ENCODE measurements around the gene EID2B. TPM values are rescaled to one million over a fixed set of nuclear protein-coding genes. Genes with fewer than 3 reads are reported as not detected.

Gene EID2B
- total and polyA plus RNA-seq, 2 of the 8 experiments (the other 6 are each of a cell fraction or from before 2014, with no cell fraction given) = 2.1 to 2.4 TPM

DNA sequence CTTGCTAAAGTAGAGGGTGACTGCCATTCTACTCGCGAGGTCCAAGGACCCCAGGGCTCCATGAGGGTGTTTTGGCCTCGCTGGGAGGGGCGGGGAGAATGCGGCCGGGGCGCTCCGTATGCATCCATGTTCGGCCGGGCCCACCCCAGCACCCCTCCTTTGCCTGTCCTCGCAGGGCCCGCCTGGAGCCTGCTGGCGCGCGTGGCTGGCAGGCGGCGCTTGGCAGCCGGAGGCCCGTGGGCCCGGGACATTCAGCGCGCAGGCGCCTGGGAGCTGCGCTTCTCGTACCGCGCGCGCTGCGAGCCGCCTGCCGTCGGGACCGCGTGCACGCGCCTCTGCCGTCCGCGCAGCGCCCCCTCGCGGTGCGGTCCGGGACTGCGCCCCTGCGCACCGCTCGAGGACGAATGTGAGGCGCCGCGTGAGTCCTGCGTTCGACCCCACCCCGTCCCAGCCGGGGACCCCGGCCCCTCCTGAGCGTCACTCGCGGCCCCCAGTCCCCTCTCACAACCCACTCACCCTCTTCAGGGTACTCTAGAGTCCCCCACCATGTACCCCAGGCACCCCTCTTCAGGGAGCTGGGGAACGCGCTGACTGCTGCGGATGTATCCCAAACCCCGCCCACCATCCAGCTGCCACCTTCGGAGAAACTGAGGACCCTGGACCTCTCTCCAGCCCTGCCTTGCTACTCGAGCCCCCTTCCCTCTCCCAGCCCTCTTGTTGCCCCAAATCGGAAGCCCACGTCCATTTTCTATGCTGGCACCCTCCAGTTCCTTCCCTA is 29.8 kb downstream of the EID2B start (continued):
- TF ChIP-seq, protein P1, sequence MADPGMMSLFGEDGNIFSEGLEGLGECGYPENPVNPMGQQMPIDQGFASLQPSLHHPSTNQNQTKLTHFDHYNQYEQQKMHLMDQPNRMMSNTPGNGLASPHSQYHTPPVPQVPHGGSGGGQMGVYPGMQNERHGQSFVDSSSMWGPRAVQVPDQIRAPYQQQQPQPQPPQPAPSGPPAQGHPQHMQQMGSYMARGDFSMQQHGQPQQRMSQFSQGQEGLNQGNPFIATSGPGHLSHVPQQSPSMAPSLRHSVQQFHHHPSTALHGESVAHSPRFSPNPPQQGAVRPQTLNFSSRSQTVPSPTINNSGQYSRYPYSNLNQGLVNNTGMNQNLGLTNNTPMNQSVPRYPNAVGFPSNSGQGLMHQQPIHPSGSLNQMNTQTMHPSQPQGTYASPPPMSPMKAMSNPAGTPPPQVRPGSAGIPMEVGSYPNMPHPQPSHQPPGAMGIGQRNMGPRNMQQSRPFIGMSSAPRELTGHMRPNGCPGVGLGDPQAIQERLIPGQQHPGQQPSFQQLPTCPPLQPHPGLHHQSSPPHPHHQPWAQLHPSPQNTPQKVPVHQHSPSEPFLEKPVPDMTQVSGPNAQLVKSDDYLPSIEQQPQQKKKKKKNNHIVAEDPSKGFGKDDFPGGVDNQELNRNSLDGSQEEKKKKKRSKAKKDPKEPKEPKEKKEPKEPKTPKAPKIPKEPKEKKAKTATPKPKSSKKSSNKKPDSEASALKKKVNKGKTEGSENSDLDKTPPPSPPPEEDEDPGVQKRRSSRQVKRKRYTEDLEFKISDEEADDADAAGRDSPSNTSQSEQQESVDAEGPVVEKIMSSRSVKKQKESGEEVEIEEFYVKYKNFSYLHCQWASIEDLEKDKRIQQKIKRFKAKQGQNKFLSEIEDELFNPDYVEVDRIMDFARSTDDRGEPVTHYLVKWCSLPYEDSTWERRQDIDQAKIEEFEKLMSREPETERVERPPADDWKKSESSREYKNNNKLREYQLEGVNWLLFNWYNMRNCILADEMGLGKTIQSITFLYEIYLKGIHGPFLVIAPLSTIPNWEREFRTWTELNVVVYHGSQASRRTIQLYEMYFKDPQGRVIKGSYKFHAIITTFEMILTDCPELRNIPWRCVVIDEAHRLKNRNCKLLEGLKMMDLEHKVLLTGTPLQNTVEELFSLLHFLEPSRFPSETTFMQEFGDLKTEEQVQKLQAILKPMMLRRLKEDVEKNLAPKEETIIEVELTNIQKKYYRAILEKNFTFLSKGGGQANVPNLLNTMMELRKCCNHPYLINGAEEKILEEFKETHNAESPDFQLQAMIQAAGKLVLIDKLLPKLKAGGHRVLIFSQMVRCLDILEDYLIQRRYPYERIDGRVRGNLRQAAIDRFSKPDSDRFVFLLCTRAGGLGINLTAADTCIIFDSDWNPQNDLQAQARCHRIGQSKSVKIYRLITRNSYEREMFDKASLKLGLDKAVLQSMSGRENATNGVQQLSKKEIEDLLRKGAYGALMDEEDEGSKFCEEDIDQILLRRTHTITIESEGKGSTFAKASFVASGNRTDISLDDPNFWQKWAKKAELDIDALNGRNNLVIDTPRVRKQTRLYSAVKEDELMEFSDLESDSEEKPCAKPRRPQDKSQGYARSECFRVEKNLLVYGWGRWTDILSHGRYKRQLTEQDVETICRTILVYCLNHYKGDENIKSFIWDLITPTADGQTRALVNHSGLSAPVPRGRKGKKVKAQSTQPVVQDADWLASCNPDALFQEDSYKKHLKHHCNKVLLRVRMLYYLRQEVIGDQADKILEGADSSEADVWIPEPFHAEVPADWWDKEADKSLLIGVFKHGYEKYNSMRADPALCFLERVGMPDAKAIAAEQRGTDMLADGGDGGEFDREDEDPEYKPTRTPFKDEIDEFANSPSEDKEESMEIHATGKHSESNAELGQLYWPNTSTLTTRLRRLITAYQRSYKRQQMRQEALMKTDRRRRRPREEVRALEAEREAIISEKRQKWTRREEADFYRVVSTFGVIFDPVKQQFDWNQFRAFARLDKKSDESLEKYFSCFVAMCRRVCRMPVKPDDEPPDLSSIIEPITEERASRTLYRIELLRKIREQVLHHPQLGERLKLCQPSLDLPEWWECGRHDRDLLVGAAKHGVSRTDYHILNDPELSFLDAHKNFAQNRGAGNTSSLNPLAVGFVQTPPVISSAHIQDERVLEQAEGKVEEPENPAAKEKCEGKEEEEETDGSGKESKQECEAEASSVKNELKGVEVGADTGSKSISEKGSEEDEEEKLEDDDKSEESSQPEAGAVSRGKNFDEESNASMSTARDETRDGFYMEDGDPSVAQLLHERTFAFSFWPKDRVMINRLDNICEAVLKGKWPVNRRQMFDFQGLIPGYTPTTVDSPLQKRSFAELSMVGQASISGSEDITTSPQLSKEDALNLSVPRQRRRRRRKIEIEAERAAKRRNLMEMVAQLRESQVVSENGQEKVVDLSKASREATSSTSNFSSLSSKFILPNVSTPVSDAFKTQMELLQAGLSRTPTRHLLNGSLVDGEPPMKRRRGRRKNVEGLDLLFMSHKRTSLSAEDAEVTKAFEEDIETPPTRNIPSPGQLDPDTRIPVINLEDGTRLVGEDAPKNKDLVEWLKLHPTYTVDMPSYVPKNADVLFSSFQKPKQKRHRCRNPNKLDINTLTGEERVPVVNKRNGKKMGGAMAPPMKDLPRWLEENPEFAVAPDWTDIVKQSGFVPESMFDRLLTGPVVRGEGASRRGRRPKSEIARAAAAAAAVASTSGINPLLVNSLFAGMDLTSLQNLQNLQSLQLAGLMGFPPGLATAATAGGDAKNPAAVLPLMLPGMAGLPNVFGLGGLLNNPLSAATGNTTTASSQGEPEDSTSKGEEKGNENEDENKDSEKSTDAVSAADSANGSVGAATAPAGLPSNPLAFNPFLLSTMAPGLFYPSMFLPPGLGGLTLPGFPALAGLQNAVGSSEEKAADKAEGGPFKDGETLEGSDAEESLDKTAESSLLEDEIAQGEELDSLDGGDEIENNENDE (IDR thresholded peaks at IDR 0.05; ENCODE audit: insufficient replicate concordance, low read length) = no peak
- peak; percentile 49; the same call in 1 of the 2 replicates for TF ChIP-seq TCF12 (IDR thresholded peaks at IDR 0.05; ENCODE audit: low read depth, low read length)
- no peak for TF ChIP-seq HDAC6 (IDR thresholded peaks at IDR 0.05; ENCODE audit: low read depth, low read length)
- TF ChIP-seq SP2 (IDR thresholded peaks at IDR 0.05; ENCODE audit: low read length) = no peak
- TF ChIP-seq BACH1 (IDR thresholded peaks at IDR 0.05; ENCODE audit: low read length) = no peak
- no peak for TF ChIP-seq EGR1 (IDR thresholded peaks at IDR 0.05; ENCODE audit: borderline replicate concordance, low read depth, low read length)
- peak; percentile 99 for TF ChIP-seq E2F6 (IDR thresholded peaks at IDR 0.05)
- no peak for TF ChIP-seq EZH2 (IDR thresholded peaks at IDR 0.05; ENCODE audit: low read depth, low read length, severe bottlenecking)
- TF ChIP-seq RBBP5 (IDR thresholded peaks at IDR 0.05; ENCODE audit: borderline replicate concordance, low read depth, low read length) = 0 out of 2 replicates have a peak, but pooled peaks have one; percentile 54
- no peak for TF ChIP-seq RFX5 (IDR thresholded peaks at IDR 0.05; ENCODE audit: borderline replicate concordance, low read depth, low read length)
